PFSK-1 (cell line): Measurements from ENCODE around the gene EYA4.

Source experiments
- FOXP2 ChIP-seq: optimal IDR thresholded peaks from 2 replicates; pipeline ENCODE3; 2011; ENCODE audit warnings: borderline replicate concordance, control low read depth, inconsistent platforms; ENCODE audit not compliant: insufficient read depth; ENCODE audit errors: extremely low read length, extremely low read depth
- POLR2AphosphoS5 ChIP-seq: IDR thresholded peaks from 2 replicates; pipeline ENCODE4 v1.6.1; 2012; ENCODE audit warnings: low read depth, mild to moderate bottlenecking, control low read depth, low read length, moderate library complexity
- REST ChIP-seq, 2 experiments: IDR thresholded peaks; 2 replicates each; pipeline versions ENCODE4 v1.6.1 to v1.8.0; 2011 to 2012; ENCODE audit warnings: low read depth in 2 of 2, low read length in 2 of 2, control low read depth in 1 of 2, inconsistent platforms in 1 of 2, mild to moderate bottlenecking in 1 of 2, moderate library complexity in 1 of 2; ENCODE audit not compliant: insufficient read depth in 1 of 2
- SIN3A ChIP-seq: IDR thresholded peaks from 2 replicates; pipeline ENCODE4 v1.6.1; 2012; ENCODE audit warnings: mild to moderate bottlenecking, low read length, moderate library complexity, borderline replicate concordance; ENCODE audit not compliant: insufficient read depth
- TAF1 ChIP-seq: IDR thresholded peaks from 2 replicates; pipeline ENCODE4 v1.6.1; 2012; ENCODE audit warnings: low read length, control low read depth, borderline replicate concordance; ENCODE audit not compliant: insufficient read depth

EYA4 gene

GRCh38 chr6:133245007-133245406, 3.9 kb downstream of the EYA4 start:
- TF ChIP-seq TAF1 (no peak), REST (IDR thresholded peaks at IDR 0.05; ENCODE audit: insufficient read depth in 1 of 2, low read depth in 2 of 2, low read length in 2 of 2) (no peak), POLR2AphosphoS5 (no peak), SIN3A (no peak), FOXP2 (no peak)

GRCh38 chr6:133245422-133245903, 4.3 kb downstream of the EYA4 start:
- TF ChIP-seq FOXP2: no peak
- no peak for TF ChIP-seq TAF1
- no peak for TF ChIP-seq POLR2AphosphoS5
- TF ChIP-seq REST (IDR thresholded peaks at IDR 0.05; ENCODE audit: insufficient read depth in 1 of 2, low read depth in 2 of 2, low read length in 2 of 2): no peak
- TF ChIP-seq SIN3A: no peak

GRCh38 chr6:133247581-133247980, 6.4 kb downstream of the EYA4 start:
- TF ChIP-seq POLR2AphosphoS5 (no peak), REST (IDR thresholded peaks at IDR 0.05; ENCODE audit: insufficient read depth in 1 of 2, low read depth in 2 of 2, low read length in 2 of 2) (no peak), SIN3A (no peak), TAF1 (no peak), FOXP2 (no peak)

GRCh38 chr6:133248241-133249001, 7.3 kb downstream of the EYA4 start:
- TF ChIP-seq SIN3A: no peak
- TF ChIP-seq FOXP2: no peak
- no peak for TF ChIP-seq POLR2AphosphoS5
- no peak for TF ChIP-seq TAF1
- no peak for TF ChIP-seq REST (IDR thresholded peaks at IDR 0.05; ENCODE audit: insufficient read depth in 1 of 2, low read depth in 2 of 2, low read length in 2 of 2)
